HL-60 (cell line): Measurements from ENCODE around the gene OR6M1.

Source experiments
- DNase-seq, 2 experiments: peaks; one replicate each; pipeline ENCODE4 v3.0.0-alpha.2; 2010 to 2020; ENCODE audit warnings: low read depth in 1 of 2, low spot score in 1 of 2
- H3K27ac ChIP-seq: fragments of 250-450 bp; sonication (Bioruptor Pico); replicated peaks from 2 replicates; pipeline ENCODE4 v1.5.1; 2020; ENCODE audit warnings: mild to moderate bottlenecking, moderate library complexity
- H3K27me3 ChIP-seq: fragments of 250-450 bp; sonication (Bioruptor Pico); 2 replicates; pipeline ENCODE4 v1.5.1; 2021; ENCODE audit warnings: mild to moderate bottlenecking, moderate library complexity; ENCODE audit not compliant: insufficient read depth, poor library complexity, severe bottlenecking
- H3K4me3 ChIP-seq: replicated peaks from 2 replicates; pipeline ENCODE4 v1.5.1; 2011; ENCODE audit warnings: mild to moderate bottlenecking, control low read depth, low read length; ENCODE audit not compliant: insufficient read depth
- CTCF ChIP-seq: IDR thresholded peaks from one replicate; pipeline ENCODE4 v1.5.1; 2011; ENCODE audit warnings: low read length, control low read depth, inconsistent platforms; ENCODE audit not compliant: insufficient read depth
- GABPA ChIP-seq: IDR thresholded peaks from 2 replicates; pipeline ENCODE4 v1.6.1; 2012; ENCODE audit warnings: low read depth
- POLR2AphosphoS5 ChIP-seq: IDR thresholded peaks from 2 replicates; pipeline ENCODE4 v1.6.1; 2012; ENCODE audit warnings: low read depth
- SPI1 ChIP-seq: IDR thresholded peaks from 2 replicates; pipeline ENCODE4 v1.6.1; 2012; ENCODE audit warnings: low read depth, mild to moderate bottlenecking, borderline replicate concordance
- TF ChIP-seq, protein P1 (sequence below): IDR thresholded peaks from 2 replicates; pipeline ENCODE4 v1.6.1; 2012; ENCODE audit warnings: low read depth; ENCODE audit not compliant: insufficient replicate concordance

The OR6M1 gene

GRCh38 chr11:123755813-123756212, 50.3 kb downstream of the OR6M1 start:
- no peak overlapping the region for H3K4me3 ChIP-seq
- H3K27ac ChIP-seq: no peak overlapping the region
- DNase-seq: no peak
- H3K27me3 ChIP-seq: no peaks in the 10 kb centered on the region
- TF ChIP-seq GABPA: no peak
- TF ChIP-seq CTCF: no peak
- TF ChIP-seq, protein P1, sequence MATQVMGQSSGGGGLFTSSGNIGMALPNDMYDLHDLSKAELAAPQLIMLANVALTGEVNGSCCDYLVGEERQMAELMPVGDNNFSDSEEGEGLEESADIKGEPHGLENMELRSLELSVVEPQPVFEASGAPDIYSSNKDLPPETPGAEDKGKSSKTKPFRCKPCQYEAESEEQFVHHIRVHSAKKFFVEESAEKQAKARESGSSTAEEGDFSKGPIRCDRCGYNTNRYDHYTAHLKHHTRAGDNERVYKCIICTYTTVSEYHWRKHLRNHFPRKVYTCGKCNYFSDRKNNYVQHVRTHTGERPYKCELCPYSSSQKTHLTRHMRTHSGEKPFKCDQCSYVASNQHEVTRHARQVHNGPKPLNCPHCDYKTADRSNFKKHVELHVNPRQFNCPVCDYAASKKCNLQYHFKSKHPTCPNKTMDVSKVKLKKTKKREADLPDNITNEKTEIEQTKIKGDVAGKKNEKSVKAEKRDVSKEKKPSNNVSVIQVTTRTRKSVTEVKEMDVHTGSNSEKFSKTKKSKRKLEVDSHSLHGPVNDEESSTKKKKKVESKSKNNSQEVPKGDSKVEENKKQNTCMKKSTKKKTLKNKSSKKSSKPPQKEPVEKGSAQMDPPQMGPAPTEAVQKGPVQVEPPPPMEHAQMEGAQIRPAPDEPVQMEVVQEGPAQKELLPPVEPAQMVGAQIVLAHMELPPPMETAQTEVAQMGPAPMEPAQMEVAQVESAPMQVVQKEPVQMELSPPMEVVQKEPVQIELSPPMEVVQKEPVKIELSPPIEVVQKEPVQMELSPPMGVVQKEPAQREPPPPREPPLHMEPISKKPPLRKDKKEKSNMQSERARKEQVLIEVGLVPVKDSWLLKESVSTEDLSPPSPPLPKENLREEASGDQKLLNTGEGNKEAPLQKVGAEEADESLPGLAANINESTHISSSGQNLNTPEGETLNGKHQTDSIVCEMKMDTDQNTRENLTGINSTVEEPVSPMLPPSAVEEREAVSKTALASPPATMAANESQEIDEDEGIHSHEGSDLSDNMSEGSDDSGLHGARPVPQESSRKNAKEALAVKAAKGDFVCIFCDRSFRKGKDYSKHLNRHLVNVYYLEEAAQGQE: no peak
- TF ChIP-seq SPI1: no peak
- TF ChIP-seq POLR2AphosphoS5: no peak
